Muscle layer of colon (tissue), 2 donors: ENCODE measurements around the gene CAPN5.

ENCODE experiments used
- H3K27ac ChIP-seq: one replicate; pipeline ENCODE4 v1.7.0; 2013; ENCODE audit warnings: low read depth, mild to moderate bottlenecking, low read length, moderate library complexity
- H3K27me3 ChIP-seq, 2 donors: one replicate each; pipeline ENCODE4 v1.7.0; 2013; ENCODE audit warnings: low read length in 2 of 2, mild to moderate bottlenecking in 2 of 2; ENCODE audit not compliant: insufficient read depth in 2 of 2, control insufficient read depth in 1 of 2
- H3K36me3 ChIP-seq: one replicate; pipeline ENCODE4 v1.7.0; 2013; ENCODE audit warnings: mild to moderate bottlenecking, low read length; ENCODE audit not compliant: insufficient read depth
- H3K4me1 ChIP-seq: one replicate; pipeline ENCODE4 v1.7.0; 2013; ENCODE audit warnings: mild to moderate bottlenecking, low read length; ENCODE audit not compliant: insufficient read depth
- H3K4me3 ChIP-seq, 2 donors: one replicate each; pipeline ENCODE4 v1.7.0; 2013; ENCODE audit warnings: low read length in 2 of 2, low read depth in 1 of 2, mild to moderate bottlenecking in 1 of 2, moderate library complexity in 1 of 2
- H3K9ac ChIP-seq: one replicate; pipeline ENCODE4 v1.7.0; 2013; ENCODE audit warnings: low read length
- H3K9me3 ChIP-seq: one replicate; pipeline ENCODE4 v1.7.0; 2013; ENCODE audit warnings: mild to moderate bottlenecking, low read length
- donor health status: abdominal sarcoma.
- donor health status: Adenocarcinoma of cecum.

CAPN5 gene

DNA sequence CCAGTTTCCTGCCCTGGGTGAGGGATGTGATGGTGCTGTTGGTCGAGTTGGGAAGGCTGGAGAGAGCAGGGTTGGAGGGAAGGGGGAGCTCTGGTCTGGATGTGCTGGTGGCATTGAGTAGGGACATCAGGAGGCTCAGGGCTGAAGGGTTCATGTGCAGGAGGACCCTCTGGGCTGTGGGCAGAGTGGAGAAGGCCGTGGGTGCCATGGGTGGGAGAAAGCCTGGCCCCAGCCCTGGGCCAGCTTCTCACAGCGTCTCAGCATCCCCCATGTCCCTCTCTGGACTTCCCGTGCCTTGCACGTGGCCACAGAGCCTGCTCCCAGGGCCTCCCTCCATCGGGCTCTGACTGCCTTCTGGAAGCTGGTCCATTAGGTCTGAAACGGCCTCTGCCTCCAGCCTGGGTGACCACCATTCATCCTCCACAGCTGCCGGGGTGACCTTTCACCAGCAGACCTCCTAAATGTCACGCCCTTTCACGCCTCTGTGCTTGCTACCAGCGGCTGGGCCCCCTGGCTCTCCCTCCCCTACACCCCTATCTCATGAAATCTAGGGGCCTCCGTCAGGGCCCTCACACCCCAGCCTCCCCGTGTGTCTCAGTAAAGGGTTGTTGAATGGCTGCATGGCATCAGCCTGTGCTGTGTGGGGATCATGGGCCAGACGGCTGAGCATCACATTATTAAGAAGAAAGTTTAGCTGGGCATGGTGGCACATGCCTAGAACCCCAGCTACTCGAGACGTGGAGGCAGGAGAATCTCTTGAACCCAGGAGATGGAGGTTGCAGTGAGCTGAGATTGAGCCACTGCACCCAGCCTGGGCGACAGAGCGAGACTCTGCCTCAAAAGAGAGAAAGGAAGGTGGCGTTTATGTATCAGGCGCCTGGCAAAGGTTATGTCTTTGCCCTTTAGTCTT, 86.8 kb downstream of the CAPN5 start:
- Histone ChIP-seq H3K9ac (no peak overlapping the region), H3K4me3 (no peak overlapping the region), H3K4me1 (peaks cover 11% of the 10 kb centered on the region), H3K27ac (no peak overlapping the region), H3K9me3 (no peaks in the 10 kb centered on the region), H3K36me3 (no peaks in the 10 kb centered on the region), H3K27me3 (no peaks in the 10 kb centered on the region)

DNA sequence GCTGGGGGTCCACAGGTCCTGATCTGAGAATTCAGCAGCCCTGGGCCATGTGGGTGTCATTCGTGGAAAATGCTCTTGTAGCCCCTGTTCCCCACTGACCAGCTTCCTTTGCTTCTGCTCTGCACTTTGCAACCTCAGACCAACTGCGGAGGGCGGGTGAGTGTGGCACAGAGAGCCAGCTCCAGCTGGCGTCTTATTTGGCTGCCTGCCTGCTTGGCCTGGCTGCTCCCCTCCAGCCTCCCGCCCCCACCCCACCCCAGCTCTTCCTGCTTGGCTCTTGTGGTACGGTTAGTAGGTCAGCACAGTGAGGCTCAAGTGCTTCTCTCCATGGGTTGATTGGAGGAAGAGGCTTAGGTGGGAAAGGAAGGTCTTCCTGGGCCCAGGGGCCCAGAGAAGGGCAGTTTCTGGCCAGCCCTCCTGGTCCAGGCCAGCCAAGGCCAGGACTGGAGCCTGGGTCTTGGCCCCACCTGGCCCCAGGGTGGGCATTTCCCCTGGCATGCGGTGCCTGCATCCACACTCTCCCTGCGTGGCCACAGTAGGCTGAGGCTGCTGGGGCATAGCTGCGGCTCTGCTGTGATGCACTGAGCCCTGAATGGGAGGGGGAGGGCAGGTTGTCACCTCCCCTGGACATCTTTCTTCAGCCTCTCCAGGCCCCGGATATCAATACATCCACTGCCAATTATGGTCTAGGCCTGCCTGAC, 87.8 kb downstream of the CAPN5 start:
- Histone ChIP-seq H3K36me3 (no peaks in the 10 kb centered on the region), H3K27ac (no peak overlapping the region), H3K9me3 (no peaks in the 10 kb centered on the region), H3K4me3 (no peak overlapping the region), H3K9ac (no peak overlapping the region), H3K27me3 (no peaks in the 10 kb centered on the region), H3K4me1 (peaks cover 11% of the 10 kb centered on the region)

DNA sequence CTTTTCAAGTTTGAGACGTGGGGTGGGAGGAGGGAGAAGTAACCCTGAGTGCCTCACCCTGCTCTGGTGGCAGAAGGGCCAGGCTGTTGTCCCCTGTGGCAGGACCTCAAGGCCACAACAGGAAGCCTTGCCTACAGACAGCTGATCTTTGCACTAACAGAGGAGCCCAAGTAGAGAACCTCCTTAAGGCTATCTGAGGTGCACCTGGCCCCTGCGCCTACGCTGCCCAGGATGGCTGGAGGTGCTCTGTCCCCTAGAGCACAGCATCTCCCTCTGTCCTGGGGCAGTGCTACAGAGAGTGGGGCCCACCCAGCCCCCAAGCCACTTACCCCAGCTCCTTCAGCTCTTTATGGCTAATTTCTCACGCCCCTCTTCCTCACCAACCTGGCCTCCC, 88.3 kb downstream of the CAPN5 start:
- no peak overlapping the region for H3K4me3 ChIP-seq

DNA sequence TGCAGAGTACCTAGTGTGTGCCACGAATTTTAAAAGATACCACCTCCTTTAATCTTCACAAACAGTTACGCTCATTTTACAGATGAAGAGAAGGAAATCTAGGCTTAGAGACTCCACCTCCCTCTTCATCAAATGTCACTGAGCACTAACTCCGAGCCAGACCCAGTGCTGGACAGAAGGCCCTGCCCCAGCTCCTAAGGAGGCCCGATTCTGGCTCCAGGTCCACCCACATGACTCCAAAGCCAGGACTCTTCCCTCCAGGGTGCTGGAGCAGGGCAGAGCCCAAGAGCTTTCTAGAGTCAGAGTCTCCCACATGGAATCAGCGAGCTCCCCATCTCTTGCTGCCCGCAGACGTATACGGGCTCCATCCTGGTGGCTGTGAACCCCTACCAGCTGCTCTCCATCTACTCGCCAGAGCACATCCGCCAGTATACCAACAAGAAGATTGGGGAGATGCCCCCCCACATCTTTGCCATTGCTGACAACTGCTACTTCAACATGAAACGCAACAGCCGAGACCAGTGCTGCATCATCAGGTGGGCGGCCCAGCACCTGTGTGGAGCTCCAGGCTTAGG, 88.9 kb downstream of the CAPN5 start:
- no peaks in the 10 kb centered on the region for H3K9me3 ChIP-seq
- H3K9ac ChIP-seq: no peak overlapping the region
- peaks cover 11% of the 10 kb centered on the region for H3K4me1 ChIP-seq
- H3K27ac ChIP-seq: no peak overlapping the region
- H3K36me3 ChIP-seq: no peaks in the 10 kb centered on the region
- H3K4me3 ChIP-seq: no peak overlapping the region
- no peaks in the 10 kb centered on the region for H3K27me3 ChIP-seq

More for the DNA sequence above, 88.3 kb downstream of the CAPN5 start:
- Histone ChIP-seq H3K4me1 (peaks cover 11% of the 10 kb centered on the region), H3K9ac (no peak overlapping the region), H3K27ac (no peak overlapping the region), H3K27me3 (no peaks in the 10 kb centered on the region), H3K9me3 (no peaks in the 10 kb centered on the region), H3K36me3 (no peaks in the 10 kb centered on the region)

DNA sequence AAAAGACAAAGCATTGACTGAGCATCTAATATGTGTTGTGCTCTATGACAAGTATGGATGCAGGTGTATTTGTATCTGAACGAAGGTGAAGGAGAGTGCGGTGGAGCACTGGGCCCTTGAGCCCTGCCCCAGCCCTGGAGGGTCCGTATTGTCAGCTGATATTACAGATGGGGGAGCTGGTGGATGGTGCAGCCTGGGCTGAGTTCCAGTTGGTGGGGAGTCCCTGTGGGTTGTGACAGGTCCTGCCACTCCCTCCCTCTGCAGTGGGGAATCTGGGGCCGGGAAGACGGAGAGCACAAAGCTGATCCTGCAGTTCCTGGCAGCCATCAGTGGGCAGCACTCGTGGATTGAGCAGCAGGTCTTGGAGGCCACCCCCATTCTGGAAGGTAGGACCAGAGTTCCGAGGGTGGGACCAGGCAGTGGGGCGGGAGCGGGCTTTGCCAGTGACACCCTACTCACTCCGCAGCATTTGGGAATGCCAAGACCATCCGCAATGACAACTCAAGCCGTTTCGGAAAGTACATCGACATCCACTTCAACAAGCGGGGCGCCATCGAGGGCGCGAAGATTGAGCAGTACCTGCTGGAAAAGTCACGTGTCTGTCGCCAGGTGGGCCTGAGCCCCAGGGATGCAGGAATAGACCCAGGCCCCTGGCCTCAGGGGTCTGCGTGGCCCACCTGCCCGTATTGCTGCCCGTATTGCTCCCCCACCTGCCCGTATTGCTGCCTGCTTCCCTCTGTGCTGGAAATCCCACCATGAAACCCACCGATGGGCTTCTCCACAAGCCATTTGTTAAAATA, 89.8 kb downstream of the CAPN5 start:
- Histone ChIP-seq H3K36me3 (no peaks in the 10 kb centered on the region), H3K27me3 (no peaks in the 10 kb centered on the region), H3K9me3 (no peaks in the 10 kb centered on the region), H3K4me1 (peaks cover 11% of the 10 kb centered on the region), H3K27ac (no peak overlapping the region), H3K4me3 (no peak overlapping the region), H3K9ac (no peak overlapping the region)

DNA sequence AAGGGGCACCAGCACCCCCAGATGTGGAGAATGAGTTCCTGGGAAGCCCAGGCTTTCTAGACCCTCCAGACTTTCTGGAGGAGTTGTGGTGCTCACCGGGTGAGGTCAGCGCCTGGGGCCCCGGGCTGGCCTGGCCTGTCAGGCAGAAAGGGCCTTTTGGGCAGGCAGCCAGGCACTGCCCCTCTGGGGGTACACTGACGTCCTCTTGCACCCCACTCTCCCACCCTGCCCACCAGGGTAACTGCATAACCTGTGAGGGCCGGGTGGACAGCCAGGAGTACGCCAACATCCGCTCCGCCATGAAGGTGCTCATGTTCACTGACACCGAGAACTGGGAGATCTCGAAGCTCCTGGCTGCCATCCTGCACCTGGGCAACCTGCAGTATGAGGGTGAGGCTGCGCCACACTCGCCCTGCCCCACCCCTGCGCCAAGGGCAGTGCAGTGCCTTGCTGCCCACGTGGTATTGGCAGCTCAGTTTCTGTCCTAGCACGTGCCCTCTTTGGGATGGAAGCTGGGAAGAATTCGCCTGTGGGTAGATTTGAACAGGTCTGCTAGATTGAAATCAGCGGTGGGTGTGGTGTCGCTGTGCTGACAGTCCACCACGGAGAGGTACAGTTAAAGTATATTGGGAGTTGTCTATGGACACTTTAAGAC, 91.4 kb downstream of the CAPN5 start:
- Histone ChIP-seq H3K4me3 (no peak overlapping the region), H3K4me1 (peaks cover 11% of the 10 kb centered on the region), H3K27me3 (no peaks in the 10 kb centered on the region), H3K27ac (no peak overlapping the region), H3K9me3 (no peaks in the 10 kb centered on the region), H3K9ac (no peak overlapping the region), H3K36me3 (no peaks in the 10 kb centered on the region)

DNA sequence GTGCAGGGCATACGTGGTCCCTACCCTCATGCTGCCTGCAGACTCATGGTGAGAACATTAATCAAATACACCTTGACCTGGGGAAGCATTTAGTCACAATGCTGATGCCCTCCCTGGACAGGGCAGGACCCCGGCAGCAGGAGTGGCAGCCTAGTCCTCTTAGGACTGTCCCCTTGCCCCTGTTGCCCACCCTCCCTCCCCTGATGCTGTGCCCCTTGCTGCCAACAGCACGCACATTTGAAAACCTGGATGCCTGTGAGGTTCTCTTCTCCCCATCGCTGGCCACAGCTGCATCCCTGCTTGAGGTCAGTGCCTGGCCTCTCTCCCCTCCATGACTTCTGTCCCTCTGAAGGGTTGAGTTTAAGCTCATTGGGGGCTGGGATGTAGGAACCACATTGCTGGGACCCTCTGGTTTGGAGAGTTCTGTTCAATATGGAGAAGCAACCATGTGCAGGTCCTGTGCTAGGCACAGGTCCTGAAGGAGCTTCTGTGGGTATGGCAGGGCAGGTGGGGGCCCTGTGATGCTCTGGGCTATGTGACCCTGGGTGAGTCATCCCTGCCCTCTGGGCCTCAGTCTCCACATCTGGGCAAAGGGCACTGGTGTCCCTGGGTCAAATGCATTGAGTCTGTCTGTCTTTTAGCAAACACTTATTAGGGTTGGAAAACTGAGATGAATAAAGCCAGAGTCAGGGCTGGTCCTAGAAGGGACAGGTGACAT, 92.6 kb downstream of the CAPN5 start:
- Histone ChIP-seq H3K27ac (no peak overlapping the region), H3K4me1 (peaks cover 3% of the 10 kb centered on the region), H3K9me3 (no peaks in the 10 kb centered on the region), H3K9ac (no peak overlapping the region), H3K36me3 (no peaks in the 10 kb centered on the region), H3K27me3 (no peaks in the 10 kb centered on the region), H3K4me3 (no peak overlapping the region)

DNA sequence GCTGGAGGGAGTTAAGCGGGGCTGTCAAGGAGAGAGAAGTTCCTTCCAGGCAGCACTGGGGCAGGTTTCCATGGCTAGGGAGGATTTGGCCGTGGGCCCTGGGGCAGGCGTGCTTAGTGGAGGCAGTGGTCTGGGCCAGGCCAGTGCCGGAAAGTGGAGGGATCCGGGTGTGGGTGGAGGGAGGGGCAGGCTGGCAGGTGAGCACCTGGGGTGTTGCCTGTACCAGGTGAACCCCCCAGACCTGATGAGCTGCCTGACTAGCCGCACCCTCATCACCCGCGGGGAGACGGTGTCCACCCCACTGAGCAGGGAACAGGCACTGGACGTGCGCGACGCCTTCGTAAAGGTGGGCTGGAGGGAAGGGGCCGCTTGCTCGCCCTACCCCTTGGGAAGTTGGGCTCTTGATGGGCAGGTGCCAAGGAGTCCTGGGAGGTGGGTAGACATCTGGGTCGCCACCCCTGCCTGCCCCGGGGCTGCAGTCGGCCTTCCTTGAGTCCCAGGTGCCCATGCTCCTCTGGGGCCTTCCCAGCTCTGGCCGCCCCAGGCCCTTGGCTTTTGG, 93.2 kb downstream of the CAPN5 start:
- Histone ChIP-seq H3K27me3 (no peaks in the 10 kb centered on the region), H3K27ac (no peak overlapping the region), H3K4me1 (no peaks in the 10 kb centered on the region), H3K9ac (no peak overlapping the region), H3K9me3 (no peaks in the 10 kb centered on the region), H3K36me3 (no peaks in the 10 kb centered on the region), H3K4me3 (no peak overlapping the region)

DNA sequence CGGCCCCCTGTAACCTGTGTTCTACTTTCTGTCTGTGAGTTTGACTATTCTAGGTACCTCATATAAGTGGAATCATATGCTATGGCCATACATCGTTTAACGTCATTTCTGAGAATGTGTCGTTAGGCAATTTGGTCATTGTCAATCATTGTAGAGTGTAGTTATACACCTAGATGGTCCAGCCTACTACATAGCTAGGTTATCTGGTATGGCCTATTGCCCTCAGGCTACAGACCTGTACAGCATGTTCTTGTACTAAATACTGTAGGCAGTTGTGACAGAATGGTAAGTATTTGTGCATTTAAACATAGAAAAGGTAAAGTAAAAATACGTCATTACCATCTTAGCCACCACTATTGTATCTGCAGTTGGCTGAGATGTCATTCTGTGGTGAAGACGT, 96.5 kb downstream of the CAPN5 start:
- no peaks in the 10 kb centered on the region for H3K36me3 ChIP-seq
- no peaks in the 10 kb centered on the region for H3K27me3 ChIP-seq
- H3K4me1 ChIP-seq: no peaks in the 10 kb centered on the region
- H3K9me3 ChIP-seq: no peaks in the 10 kb centered on the region
- no peak overlapping the region for H3K9ac ChIP-seq
- H3K4me3 ChIP-seq: no peak overlapping the region
- H3K27ac ChIP-seq: no peak overlapping the region

DNA sequence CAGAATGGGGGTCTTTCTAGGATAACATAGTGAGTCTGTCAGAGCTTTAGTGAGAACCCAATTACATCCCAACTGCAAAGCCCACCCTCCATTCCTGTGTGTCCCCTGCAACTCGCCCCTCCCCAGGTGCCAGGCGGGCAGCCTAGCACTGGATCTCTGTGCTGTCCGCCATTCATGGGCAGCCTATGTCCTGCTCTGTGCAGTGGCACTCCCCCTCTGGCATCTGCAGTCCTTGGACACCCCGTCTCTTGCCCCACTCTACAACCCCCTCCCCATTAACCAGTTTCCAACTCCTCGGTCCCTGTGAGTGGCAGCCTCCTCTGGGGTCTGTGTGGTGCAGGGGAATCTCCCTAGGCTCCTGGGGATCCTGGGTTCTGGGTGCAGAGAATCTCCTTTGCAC, 98.3 kb downstream of the CAPN5 start:
- H3K27ac ChIP-seq: no peak overlapping the region
- H3K9ac ChIP-seq: no peak overlapping the region
- no peaks in the 10 kb centered on the region for H3K4me1 ChIP-seq
- H3K36me3 ChIP-seq: no peaks in the 10 kb centered on the region
- H3K4me3 ChIP-seq: no peak overlapping the region
- no peaks in the 10 kb centered on the region for H3K9me3 ChIP-seq
- no peaks in the 10 kb centered on the region for H3K27me3 ChIP-seq
